ENCODE results near the gene SCG3.
A peak's percentile ranks its signal among the peaks of the same experiment; 100 is the strongest.

Gene SCG3

DNA sequence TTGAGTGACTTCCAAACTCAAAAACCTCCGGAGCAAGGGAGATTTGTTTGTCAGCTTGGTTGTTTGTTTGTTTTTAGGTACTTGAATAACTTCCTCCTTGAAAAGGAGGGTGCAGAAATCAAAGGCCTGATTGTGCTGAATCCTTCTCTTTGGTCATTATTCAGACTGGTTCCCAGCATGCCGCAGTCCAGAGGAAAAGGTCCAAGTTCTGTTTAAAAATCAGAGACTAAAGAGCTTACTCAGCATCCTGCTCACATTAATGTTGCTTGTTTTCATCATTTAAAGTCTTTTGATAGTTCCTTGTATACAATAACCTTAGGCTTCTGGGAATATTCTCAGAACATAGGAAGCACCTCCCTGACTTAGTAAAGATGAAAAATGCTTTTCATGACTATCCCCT, 982 bp upstream of the SCG3 start:
- no peak for DNase-seq

DNA sequence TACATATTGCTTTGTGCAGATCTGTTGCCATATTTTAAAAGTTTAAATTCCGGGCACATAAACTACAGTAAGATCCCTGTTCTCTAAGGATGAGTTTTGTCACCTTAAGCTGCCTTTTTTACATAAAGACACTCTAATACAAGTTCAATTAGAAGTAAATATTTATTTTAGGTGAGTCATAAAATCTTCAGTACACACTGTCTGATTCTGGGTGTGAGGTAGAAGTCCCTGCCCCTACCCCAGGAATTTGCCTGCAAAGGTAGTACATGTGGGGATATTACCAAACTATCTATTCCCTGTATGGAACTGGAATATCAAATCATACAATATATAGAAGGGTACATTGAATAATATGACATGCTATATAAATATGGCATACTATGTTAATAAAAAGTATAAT, 6.3 kb downstream of the SCG3 start:
- DNase-seq: no peak

GRCh38 chr15:51688863-51689262, 7.6 kb downstream of the SCG3 start:
- no peak for DNase-seq

- DNase-seq: no peak
Observed at GRCh38 chr15:51692154-51692553, 10.9 kb downstream of the SCG3 start.

DNA sequence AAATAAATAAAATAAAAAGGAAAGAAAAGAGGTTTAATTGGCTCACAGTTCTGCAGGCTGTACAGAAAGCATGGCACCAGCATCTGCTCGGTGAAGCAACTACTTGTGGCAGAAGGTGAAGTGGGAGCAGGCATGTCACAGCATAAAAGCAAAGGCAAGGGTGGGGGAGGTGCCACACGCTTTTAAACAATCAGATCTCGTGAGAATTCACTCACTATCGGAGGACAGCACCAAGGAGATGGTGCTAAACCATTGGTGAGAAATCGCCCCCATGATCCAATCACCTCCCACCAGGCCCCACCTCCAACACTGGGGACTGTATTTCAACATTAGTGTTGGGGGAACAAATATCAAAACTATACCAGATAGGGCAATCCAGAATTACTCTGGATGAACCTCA, 15.3 kb downstream of the SCG3 start:
- no peak for DNase-seq

DNA sequence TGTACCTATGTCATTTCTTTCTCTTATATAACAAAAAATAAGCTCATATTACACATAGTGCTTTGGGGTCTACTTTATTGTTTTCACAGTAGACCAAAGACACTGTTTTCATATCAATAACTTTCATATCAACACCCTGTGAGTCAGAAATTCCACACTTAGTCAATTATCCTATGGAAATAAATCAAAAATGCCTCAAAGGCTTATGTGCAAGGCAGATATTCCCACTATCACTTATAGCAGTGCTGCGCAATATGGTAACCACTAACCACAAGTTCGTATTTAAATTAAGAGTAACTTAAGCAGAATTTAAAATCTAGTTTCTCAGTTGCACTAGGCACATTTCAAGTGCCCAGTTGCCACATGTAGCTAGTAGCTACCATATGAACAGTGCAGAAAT, 15.9 kb downstream of the SCG3 start:
- DNase-seq: no peak

DNA sequence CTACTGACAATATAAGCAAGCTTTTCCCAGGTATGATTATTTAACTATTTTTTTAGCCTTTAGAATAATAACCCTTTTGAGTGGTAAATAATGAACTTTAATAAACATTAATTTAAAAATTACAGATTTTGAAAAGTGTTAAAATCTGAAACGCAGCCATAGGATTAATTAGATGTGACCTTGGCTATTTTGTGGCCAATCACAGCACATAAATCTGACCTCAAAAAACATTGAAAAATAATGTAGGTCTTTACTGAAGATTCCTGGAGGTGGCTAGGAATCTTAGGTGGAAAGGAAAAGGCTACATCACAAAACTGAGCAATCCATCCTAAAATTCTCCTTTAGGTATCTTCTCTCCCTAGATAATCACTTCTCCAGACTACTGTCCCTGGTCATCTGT, 18.1 kb downstream of the SCG3 start:
- DNase-seq: no peak

DNA sequence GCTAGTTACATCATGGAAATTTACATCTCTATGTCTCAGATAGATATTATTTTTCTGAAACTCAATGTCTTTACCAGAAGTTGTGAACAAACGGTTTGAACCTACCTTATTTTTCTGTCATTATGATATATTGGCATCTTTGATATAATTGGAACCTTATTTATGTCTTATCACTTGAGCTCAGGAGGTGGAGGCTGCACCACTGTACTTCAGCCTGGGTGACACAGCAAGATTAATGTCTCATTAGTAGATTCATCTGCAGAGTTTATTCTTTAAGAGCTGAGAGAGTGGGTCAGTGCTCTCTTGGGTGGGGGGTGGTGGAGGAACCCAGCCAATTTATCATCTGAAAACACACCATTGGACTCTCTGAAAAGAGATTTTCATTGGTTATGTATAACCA, 21.4 kb downstream of the SCG3 start:
- DNase-seq: no peak

DNA sequence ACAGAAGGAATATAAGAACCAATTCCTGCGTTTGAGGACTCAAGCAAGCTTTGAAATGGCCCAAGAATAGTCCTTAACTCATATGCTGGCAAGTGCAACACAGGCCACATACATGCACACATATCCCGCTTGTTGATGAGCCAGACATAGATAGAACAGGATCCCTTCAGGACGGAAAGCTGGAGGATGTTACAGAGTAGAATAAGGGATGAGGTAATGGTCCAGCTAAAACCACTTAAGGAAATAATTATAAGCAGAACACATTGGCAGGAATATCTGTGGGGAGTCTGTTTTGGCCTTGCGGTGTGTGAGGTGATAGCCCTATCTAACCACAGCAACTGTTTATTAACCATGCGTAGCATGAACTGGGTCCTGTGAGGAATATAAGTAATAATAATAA, 25.0 kb downstream of the SCG3 start:
- DNase-seq: no peak

DNA sequence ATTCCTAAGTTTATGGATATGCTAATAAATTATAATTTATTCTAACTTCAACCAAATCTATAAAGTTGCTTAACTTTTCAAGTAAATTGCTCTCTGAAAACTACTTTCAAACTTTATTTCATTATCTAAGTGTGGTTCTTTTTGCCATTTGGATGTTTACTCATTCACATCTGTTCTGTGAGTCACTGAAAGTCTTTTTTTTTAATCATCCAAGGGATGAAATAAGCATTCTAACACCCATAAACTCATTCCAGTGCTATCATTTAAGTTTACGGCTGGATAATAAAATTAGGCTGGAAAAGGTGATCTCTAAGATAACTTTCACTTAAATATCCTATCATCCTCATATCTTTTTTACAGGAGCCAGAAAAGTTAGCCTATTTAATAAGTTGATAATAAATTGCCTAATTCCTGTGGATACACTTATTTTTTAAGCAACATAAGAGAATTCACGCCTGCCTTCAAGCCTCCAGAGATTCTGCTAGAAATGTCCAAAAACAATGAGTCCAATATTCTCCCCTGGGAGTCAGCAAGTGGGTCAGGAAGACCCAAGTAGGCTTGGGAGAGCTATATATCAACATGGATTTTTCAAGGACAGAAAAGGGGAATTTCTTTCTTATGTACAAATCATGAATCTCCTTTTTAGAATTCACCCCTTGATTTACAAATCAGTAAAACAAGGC, 25.8 kb downstream of the SCG3 start:
- DNase-seq: no peak

- peak; percentile 39 for DNase-seq
Observed at GRCh38 chr15:51708013-51708412, 26.7 kb downstream of the SCG3 start.

DNA sequence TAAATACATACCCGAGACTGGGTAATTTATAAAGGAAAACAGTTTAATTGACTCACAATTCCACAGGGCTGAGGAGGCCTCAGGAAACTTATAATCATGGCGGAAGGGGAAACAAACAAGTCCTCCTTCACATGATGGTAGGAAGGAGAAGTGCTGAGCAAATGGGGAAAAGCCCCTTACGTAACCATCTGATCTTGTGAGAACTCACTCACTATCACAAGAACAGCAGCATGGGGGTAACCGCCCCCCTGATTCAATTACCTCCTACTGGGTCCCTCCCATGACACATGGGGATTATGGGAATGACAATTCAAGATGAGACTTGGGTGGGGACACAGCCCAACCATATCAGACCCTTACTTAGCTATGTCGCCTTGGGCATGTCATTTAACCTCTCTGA, 27.7 kb downstream of the SCG3 start:
- DNase-seq: no peak

- DNase-seq: no peak
Observed at GRCh38 chr15:51714162-51714561, 32.9 kb downstream of the SCG3 start.

DNA sequence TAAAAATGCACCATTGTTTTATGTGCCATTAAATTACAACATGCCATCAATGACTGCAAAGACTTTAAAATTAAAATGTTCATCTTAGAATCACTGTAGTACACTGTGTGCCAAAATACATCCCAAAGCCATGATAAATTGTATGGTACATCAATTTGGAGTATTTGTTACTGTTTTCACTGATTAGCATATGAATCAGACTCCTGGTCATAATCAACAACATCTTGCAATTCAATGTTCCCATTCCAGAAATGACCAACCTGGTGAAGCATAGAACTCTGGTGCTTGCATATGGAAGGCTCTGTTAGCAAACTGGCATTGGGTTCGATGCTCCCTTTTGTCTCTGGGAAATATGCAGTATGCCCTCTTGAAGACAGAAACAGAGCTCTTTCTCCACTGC, 33.6 kb downstream of the SCG3 start:
- DNase-seq: no peak

DNA sequence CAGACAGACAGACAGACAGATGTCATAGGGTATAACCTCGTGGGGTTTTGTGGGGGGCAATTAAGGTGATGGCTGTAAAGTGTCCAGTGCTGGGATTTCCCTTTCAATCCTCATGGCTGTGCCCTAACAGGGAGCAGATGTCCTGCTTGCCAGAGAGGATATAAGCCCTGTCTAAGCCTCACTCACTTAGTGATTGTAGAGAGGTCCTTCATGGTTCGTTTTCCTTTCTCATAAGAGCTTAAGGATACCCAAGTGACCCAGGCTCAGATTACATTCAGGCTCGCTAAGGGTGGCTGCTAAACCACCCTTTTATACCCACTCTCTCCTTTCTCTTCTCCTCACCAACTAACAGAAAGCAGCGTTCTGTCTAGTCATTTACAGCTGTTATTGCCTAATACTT, 36.9 kb downstream of the SCG3 start:
- DNase-seq: no peak

DNA sequence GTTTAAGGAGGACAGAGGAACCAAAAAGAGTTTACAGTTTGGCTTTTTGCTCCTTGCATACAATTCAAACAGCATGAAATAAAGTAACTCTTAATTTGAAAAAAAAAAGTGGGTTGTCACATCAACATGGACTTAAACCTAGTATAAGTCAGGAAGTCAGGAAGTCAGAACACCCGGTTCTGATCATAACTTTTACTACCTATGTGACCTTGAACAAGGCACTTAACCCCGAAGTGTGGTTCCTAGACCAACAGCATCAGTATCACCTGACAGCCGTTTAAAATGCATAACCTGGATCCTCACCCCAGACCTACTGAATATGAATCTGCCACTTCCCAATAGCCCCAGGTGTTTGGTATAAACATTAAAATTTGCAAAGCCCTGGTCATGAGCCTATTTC, 37.4 kb downstream of the SCG3 start:
- DNase-seq: no peak

DNA sequence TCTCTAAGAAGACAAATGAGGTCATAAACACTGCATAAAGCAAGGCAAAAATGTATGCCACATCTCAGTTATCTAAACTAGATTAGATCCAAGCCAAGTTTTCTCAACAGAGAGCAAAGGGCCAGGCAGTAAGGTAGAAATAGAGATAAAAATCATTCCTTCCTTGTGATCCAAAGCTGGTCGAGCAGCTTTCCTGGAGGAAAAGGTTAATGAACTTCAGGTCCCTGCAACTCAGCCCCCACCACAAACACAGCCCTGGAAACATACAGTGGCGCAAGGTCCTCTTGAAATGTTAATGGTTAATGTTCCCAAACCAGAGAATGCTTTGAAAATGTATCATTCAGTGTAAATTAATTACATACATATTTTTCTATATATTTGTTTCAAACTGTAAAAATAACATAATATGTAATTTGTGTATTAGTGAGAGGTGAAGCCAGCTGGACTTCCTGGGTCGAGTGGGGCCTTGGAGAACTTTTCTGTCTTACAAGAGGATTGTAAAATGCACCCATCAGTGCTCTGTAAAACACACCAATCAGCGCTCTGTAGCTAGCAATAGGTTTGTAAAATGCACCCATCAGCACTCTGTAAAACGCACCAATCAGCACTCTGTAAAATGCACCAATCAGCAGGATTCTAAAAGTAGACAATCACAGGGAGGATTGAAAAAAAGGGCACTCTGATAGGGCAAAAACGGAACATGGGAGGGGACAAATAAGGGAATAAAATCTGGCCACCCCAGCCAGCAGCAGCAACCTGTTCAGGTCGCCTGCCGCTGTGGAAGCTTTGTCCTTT, 39.1 kb downstream of the SCG3 start:
- no peak for DNase-seq

- DNase-seq: no peak
Observed at GRCh38 chr15:51721199-51721960, 40.1 kb downstream of the SCG3 start.

DNA sequence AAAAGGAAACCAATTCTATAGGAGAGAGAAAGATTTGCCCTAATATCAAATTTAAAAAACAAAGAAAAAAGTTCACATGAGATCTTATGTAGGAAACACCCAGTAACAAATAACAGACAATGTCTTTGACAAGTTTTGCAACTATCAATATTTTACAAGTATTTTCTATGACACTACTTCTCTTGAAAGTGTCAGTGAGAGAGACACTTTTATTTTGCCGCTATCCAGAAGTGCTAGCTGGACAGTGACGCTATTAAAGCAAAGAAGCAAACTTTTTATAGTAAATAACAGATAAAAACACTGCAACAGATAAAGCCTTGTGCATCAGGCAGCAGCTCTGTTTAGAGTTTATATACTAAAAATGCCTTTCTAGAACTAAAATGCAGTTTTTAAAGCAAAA, 42.9 kb downstream of the SCG3 start:
- DNase-seq: no peak

- no peak for DNase-seq
Observed at GRCh38 chr15:51724673-51725072, 43.4 kb downstream of the SCG3 start.

GRCh38 chr15:51726302-51727073, 45.2 kb downstream of the SCG3 start:
- peak; percentile 24 for DNase-seq

DNA sequence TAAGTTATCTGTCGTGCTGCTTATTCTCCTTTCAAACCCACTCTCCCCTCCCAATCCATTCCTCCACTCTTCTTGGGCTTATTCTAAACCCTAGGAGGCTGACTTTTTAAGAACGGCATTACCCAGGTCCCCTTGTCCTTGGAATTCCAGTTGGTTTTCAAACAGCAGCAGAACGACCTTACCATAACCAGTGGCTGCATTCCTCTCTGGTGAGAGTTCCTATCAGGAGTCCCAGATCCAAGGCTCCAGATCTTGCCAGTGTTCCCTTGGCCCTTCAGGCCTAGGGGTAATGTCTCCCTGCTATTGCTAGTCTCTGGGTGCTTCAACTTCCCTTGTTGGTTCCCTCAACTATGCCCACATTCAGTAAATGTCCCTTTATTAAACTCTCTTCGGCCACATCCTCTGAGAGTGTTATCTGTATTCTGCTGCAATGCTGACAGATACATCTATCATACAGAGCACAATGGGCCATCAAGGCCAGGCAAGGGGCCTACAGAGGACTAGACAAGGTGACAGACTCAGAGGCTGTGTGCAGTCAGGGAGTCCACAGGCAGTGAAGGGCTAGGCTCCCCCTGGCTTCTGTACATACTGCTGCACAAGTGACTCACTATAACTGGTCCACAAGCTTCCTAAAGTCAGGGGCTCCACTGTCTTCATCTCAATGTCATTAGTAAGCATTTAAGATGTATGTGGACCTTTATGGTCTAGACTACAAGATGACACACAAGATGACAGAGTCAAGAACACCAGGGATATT, 46.0 kb downstream of the SCG3 start:
- DNase-seq: no peak
